Measurements from ENCODE around the gene PRKN.

PRKN gene

GRCh38 chr6:162289972-162290371 is 437.6 kb downstream of the PRKN start:
- DNase-seq (ENCODE audit: low read depth) = no peak
- TF ChIP-seq, protein P1, sequence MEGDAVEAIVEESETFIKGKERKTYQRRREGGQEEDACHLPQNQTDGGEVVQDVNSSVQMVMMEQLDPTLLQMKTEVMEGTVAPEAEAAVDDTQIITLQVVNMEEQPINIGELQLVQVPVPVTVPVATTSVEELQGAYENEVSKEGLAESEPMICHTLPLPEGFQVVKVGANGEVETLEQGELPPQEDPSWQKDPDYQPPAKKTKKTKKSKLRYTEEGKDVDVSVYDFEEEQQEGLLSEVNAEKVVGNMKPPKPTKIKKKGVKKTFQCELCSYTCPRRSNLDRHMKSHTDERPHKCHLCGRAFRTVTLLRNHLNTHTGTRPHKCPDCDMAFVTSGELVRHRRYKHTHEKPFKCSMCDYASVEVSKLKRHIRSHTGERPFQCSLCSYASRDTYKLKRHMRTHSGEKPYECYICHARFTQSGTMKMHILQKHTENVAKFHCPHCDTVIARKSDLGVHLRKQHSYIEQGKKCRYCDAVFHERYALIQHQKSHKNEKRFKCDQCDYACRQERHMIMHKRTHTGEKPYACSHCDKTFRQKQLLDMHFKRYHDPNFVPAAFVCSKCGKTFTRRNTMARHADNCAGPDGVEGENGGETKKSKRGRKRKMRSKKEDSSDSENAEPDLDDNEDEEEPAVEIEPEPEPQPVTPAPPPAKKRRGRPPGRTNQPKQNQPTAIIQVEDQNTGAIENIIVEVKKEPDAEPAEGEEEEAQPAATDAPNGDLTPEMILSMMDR (IDR thresholded peaks at IDR 0.05; ENCODE audit: low read length, missing control alignments) = no peak
- H3K4me3 ChIP-seq (replicated peaks; ENCODE audit: low read depth, low read length) = no peak overlapping the region

DNA sequence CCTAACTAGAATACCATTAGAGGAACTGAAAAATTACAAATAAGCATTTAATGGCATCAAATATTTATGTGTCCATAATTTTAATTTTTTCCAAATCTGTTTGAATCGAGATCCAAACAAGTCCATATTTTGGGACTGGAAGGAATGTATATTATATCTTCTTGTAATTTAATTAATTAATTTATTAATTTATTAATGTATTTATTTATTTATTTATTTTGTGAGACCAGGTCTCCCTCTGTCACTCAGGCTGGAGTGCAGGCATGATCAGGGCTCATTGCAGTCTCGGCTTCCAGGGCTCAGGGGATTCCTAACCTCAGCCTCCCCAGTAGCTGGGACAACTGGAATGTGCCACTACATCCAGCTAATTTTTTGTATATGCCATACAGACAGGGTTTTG is 453.6 kb downstream of the PRKN start:
- TF ChIP-seq, protein P1 (IDR thresholded peaks at IDR 0.05; ENCODE audit: low read length, missing control alignments) = no peak
- no peak for DNase-seq (ENCODE audit: low read depth)
- no peak overlapping the region for H3K4me3 ChIP-seq (replicated peaks; ENCODE audit: low read depth, low read length)

GRCh38 chr6:162271922-162272321 is 455.6 kb downstream of the PRKN start:
- no peak for DNase-seq (ENCODE audit: low read depth)
- TF ChIP-seq, protein P1 (IDR thresholded peaks at IDR 0.05; ENCODE audit: low read length, missing control alignments) = no peak
- no peak overlapping the region for H3K4me3 ChIP-seq (replicated peaks; ENCODE audit: low read depth, low read length)

GRCh38 chr6:162270966-162271365 is 456.6 kb downstream of the PRKN start:
- no peak for DNase-seq (ENCODE audit: low read depth)
- H3K4me3 ChIP-seq (replicated peaks; ENCODE audit: low read depth, low read length) = no peak overlapping the region
- TF ChIP-seq, protein P1 (IDR thresholded peaks at IDR 0.05; ENCODE audit: low read length, missing control alignments) = no peak

DNA sequence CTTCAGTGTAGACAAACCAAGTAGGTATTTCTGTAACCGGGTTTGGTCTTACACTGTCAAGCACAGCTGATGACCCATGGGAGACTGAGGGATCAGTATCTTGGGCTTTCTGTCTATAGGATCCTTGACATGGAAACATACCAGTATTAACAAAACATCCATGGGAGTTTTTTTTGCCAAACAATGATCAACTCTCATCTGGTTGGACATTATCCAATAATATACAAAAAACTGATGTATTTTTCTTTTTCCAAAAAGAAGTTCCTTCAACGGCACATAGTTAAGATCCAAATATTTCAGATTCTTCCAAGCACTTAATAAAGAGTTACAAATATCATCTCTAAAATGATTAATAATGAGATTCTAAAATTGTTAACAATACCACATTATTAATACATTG is 459.9 kb downstream of the PRKN start:
- TF ChIP-seq, protein P1 (IDR thresholded peaks at IDR 0.05; ENCODE audit: low read length, missing control alignments) = no peak
- H3K4me3 ChIP-seq (replicated peaks; ENCODE audit: low read depth, low read length) = no peak overlapping the region

DNA sequence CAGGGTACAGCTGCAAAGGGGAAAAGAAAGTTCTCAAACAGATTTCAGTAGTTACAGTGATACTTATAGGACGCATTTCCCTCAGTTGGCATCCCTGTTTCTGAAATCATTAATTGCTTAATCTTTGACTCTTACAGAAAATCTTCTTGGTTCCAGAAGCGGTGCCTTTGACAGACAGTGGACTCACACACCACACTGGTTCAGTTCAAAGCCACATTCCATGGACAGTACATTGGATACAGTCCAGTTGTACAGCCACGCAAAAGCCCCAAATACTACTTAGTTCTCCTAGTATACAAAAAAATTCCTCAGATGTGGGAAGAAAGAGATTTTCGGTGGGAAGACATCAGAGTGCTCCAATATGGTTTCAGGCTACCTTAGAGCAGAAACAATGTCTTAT is 460.4 kb downstream of the PRKN start:
- no peak overlapping the region for H3K4me3 ChIP-seq (replicated peaks; ENCODE audit: low read depth, low read length)
- DNase-seq (ENCODE audit: low read depth) = no peak
- TF ChIP-seq, protein P1 (IDR thresholded peaks at IDR 0.05; ENCODE audit: low read length, missing control alignments) = no peak

More for the DNA sequence above, 459.9 kb downstream of the PRKN start:
- DNase-seq (ENCODE audit: low read depth) = no peak

DNA sequence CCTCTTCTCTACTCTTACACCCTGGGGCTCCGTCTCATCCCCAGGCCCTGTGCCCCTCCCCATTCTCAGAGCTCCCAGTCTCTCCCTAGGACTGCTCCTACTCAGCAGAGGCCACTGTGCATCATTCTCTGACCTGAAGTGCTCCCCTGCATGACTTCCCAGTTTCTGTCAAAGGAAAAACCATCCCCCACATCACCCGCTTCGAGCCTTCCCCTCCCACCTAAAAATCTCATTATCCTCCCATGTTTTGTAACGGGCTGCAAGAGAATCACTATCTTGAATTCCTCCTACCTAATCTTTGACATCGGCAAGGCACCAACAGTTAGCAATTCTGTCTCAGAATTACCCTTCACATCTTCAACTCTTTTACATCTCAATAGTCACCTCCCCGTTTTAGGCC is 463.0 kb downstream of the PRKN start:
- H3K4me3 ChIP-seq (replicated peaks; ENCODE audit: low read depth, low read length) = no peak overlapping the region
- TF ChIP-seq, protein P1 (IDR thresholded peaks at IDR 0.05; ENCODE audit: low read length, missing control alignments) = no peak
- DNase-seq (ENCODE audit: low read depth) = no peak
